ENCODE results near the gene JUN.

JUN gene

DNA sequence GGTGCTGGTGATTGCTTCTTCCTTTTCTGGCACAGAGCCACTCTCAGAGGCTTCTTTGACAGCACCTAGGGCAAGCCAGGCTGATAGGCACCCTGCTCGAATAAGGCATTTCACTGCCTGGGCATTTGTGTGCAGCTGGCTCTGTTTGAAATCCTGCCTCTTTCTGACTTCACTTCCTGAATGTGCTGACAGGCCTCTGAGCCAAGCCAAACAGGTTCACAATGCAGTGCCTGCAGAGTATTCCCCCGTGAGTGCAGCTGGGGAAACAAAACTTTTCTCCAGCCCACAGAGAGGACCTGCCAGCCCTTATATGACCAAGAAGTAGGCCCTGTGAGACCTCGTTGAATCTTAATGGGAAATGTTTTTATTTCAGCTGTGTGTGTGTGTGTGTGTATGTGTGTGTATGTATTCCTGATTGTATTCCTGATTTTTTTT lies 10.4 kb downstream of the JUN start:
- TF ChIP-seq CTCF (IDR thresholded peaks at IDR 0.05; ENCODE audit: insufficient read depth, low read depth, low read length, missing control alignments): no peak
- no peak overlapping the region for H3K4me3 ChIP-seq (ENCODE audit: low read depth, low read length)
- peak; percentile 65 for DNase-seq (ENCODE audit: low read depth)

GRCh38 chr1:58769809-58770320 lies 14.0 kb downstream of the JUN start:
- no peak overlapping the region for H3K4me3 ChIP-seq (ENCODE audit: low read depth, low read length)
- peak; percentile 51 for DNase-seq (ENCODE audit: low read depth)
- no peak for TF ChIP-seq CTCF (IDR thresholded peaks at IDR 0.05; ENCODE audit: insufficient read depth, low read depth, low read length, missing control alignments)

- H3K4me3 ChIP-seq (ENCODE audit: low read depth, low read length): no peak overlapping the region
- TF ChIP-seq CTCF (IDR thresholded peaks at IDR 0.05; ENCODE audit: insufficient read depth, low read depth, low read length, missing control alignments): peak; percentile 61
- DNase-seq (ENCODE audit: low read depth): peak; percentile 29
These were observed 14.7 kb downstream of the JUN start for GRCh38 chr1:58768971-58769808.

DNA sequence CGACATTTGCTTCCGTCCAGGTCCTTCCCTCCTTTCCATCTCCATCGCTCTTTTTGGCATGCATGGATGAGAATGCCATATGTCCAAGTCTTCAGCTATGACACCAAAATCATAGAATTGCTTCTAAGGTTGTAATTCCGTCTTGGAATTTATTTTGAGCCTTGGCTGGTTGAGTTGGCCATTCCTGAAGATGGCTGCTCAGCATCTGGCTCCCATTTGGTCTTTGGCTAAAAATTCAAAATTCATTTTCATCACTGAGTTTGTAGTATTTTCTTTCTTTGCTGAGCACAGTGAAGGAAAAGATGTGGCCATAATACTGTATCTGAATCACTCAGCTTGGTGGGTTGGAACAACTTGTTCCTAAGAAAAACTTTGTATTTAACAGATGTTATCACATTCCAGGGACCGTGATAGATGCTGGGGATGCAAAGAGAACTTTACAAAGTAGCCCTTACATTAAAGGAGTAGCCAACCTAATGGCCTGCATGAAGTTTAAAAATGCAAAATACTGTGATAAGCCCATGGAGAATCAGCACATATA lies 15.6 kb downstream of the JUN start:
- no peak for DNase-seq (ENCODE audit: low read depth)
- TF ChIP-seq CTCF (IDR thresholded peaks at IDR 0.05; ENCODE audit: insufficient read depth, low read depth, low read length, missing control alignments): no peak
- H3K4me3 ChIP-seq (ENCODE audit: low read depth, low read length): no peak overlapping the region

- no peak for DNase-seq (ENCODE audit: low read depth)
- no peak for TF ChIP-seq CTCF (IDR thresholded peaks at IDR 0.05; ENCODE audit: insufficient read depth, low read depth, low read length, missing control alignments)
- H3K4me3 ChIP-seq (ENCODE audit: low read depth, low read length): no peak overlapping the region
These were observed 16.7 kb downstream of the JUN start for GRCh38 chr1:58767143-58767542.

- TF ChIP-seq CTCF (IDR thresholded peaks at IDR 0.05; ENCODE audit: insufficient read depth, low read depth, low read length, missing control alignments): no peak
- no peak for DNase-seq (ENCODE audit: low read depth)
- H3K4me3 ChIP-seq (ENCODE audit: low read depth, low read length): no peak overlapping the region
These were observed 18.4 kb downstream of the JUN start for GRCh38 chr1:58765441-58765840.
